Panc1 (cell line): Measurements from ENCODE around the gene ERCC6. TPM values are rescaled to one million over a fixed set of nuclear protein-coding genes. Genes with fewer than 3 reads are reported as not detected.

Experiments
- ATAC-seq: fragments of 200-7000 bp; cut with Tn5 transposase; 2 replicates; pipeline ENCODE4 v1.9.1; 2020; ENCODE audit warnings: mild to moderate bottlenecking, moderate library complexity
- BruUV-seq: library from RNA; stranded (reverse); fragments of 400-500 nt; replicated peaks from 2 replicates; lab custom pipeline; 2021; lab: Mats Ljungman, UMichigan
- CTCF ChIA-PET: fragments of 300-600 bp; sonication (Branson Sonifier 250); formaldehyde crosslinking; loops from one replicate; lab custom pipeline; 2022; ENCODE audit warnings: antibody characterized with exemption; lab: Charles Lee
- POLR2A ChIA-PET: fragments of 300-600 bp; sonication (Branson Sonifier 250); formaldehyde crosslinking; loops from one replicate; lab custom pipeline; 2022; ENCODE audit warnings: antibody characterized with exemption; lab: Charles Lee
- DNase-seq: peaks from one replicate; pipeline ENCODE4 v3.0.0-alpha.2; 2010; ENCODE audit warnings: low read depth, low spot score
- H3K27ac ChIP-seq: 2 replicates; pipeline ENCODE4 v1.5.1; 2011; ENCODE audit warnings: mild to moderate bottlenecking, low read length, inconsistent platforms
- H3K27me3 ChIP-seq: fragments of 200-500 bp; sonication (Bioruptor generic); 2 replicates; pipeline ENCODE4 v1.6.0; 2014; ENCODE audit warnings: low read length, inconsistent platforms; ENCODE audit not compliant: control insufficient read depth, insufficient read depth
- H3K36me3 ChIP-seq: fragments of 200-500 bp; sonication (Bioruptor generic); 2 replicates; pipeline ENCODE4 v1.5.1; 2014; ENCODE audit warnings: inconsistent platforms, mild to moderate bottlenecking, low read length, moderate library complexity; ENCODE audit not compliant: control insufficient read depth, insufficient read depth
- H3K4me1 ChIP-seq: 2 replicates; pipeline ENCODE4 v1.5.1; 2011; ENCODE audit warnings: inconsistent platforms, mild to moderate bottlenecking, low read length, moderate library complexity; ENCODE audit not compliant: control insufficient read depth, insufficient read depth
- H3K4me3 ChIP-seq, 2 experiments: 2 replicates each; pipeline ENCODE4 v1.5.1; 2011 to 2012; ENCODE audit warnings: low read depth in 2 of 2, low read length in 2 of 2, mild to moderate bottlenecking in 2 of 2, inconsistent platforms in 1 of 2, moderate library complexity in 1 of 2
- H3K9me3 ChIP-seq: fragments of 200-500 bp; sonication (Bioruptor generic); 2 replicates; pipeline ENCODE4 v1.5.1; 2014; ENCODE audit warnings: low read depth, mild to moderate bottlenecking, inconsistent platforms, low read length, moderate library complexity; ENCODE audit not compliant: control insufficient read depth, insufficient read depth
- POLR2AphosphoS5 ChIP-seq: IDR thresholded peaks from 2 replicates; pipeline ENCODE4 v1.6.1; 2012; ENCODE audit warnings: mild to moderate bottlenecking, low read depth, low read length, moderate library complexity
- REST ChIP-seq, 2 experiments: IDR thresholded peaks; 2 replicates each; pipeline ENCODE4 v1.6.1; 2011 to 2012; ENCODE audit warnings: low read depth in 2 of 2, control low read depth in 1 of 2, low read length in 1 of 2, mild to moderate bottlenecking in 1 of 2, moderate library complexity in 1 of 2; ENCODE audit not compliant: insufficient read depth in 1 of 2
- SIN3A ChIP-seq: IDR thresholded peaks from 2 replicates; pipeline ENCODE4 v1.6.1; 2012; ENCODE audit warnings: low read depth, mild to moderate bottlenecking, low read length, moderate library complexity, borderline replicate concordance; ENCODE audit not compliant: insufficient read depth
- TCF7L2 ChIP-seq: IDR thresholded peaks from 2 replicates; pipeline ENCODE4 v1.6.1; 2011; ENCODE audit warnings: mild to moderate bottlenecking, low read depth, low read length, inconsistent platforms
- in situ Hi-C: cut with HindIII; loops from 2 replicates; pipeline ENCODE4 v1.10.0; 2016; ENCODE audit warnings: low sequenced_read_pairs, low pct_unique_long_range_greater_than_20kb
- intact Hi-C: fragments of 100-400 bp; cut with micrococcal nuclease; formaldehyde crosslinking; loops from one replicate; pipeline ENCODE4 v1.10.0; 2022; ENCODE audit not compliant: unreplicated experiment
- total RNA-seq: library from RNA; stranded (reverse); gene quantifications from one replicate; pipeline ENCODE4 v1.2.1, GENCODE V29; 2021; ENCODE audit not compliant: unreplicated experiment
- TF ChIP-seq, protein P1 (sequence below): fragments of 450-650 bp; IDR thresholded peaks from 2 replicates; pipeline ENCODE4 v1.5.1; 2017; ENCODE audit warnings: mild to moderate bottlenecking

ERCC6 gene
- total RNA-seq, 1 experiment from 2014 or later, result 19.1 TPM

DNA sequence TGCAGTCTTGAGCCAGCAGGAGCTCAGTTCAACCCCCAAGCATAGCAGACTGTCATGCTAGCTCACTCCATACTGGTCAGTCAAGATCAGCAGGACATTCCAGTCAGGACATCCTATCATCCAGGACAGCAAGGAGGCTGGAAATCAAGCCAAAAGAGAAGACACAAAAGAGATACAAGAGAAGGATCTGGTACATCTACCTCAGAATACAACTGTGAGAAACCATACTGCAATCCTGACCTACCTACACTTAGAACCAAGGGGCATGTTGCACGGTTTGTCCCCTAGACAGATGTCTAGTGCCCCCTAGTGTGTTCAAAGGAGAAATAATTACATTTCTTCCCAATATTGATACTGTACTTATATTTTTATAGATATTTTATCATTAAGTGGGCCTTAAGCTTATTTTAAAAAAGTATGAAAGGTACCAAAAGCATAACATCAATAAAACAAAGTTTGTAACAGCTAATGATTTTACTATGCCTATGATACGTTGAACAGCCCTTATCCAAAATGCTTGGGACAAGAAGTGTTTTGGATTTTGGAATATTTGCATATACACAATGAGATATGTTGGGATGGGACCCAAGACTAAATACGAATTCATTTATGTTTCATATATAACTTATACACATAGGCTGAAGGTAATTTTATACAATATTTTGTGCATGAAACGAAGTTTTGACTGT, 26.7 kb downstream of the ERCC6 start:
- in situ Hi-C loops, result no loop called here
- Histone ChIP-seq H3K9me3 (no peaks in the 10 kb centered on the region), H3K27me3 (no peaks in the 10 kb centered on the region), H3K4me1 (no peaks in the 10 kb centered on the region), H3K36me3 (no peaks in the 10 kb centered on the region; the same call in 1 of the 2 replicates), H3K4me3 (no peak overlapping the region), H3K27ac (no peak overlapping the region)
- POLR2A ChIA-PET, result no interaction called here
- intact Hi-C loops, result loop anchor here (1.0 to 5.0 kb wide), 2 partner anchors 105 to 530 kb away; no protein-coding TSS in a partner anchor
- CTCF ChIA-PET, result interaction anchor here (0.5 to 3.2 kb wide), 2 partner anchors 82 to 105 kb away, joined by 7 to 21 read pairs; no protein-coding TSS in a partner anchor
- BruUV-seq, result no TSS peak
- ATAC-seq (peak; percentile 85), DNase-seq (peak; percentile 24)
- TF ChIP-seq SIN3A, result no peak
- no peak for TF ChIP-seq REST (IDR thresholded peaks at IDR 0.05; ENCODE audit: insufficient read depth in 1 of 2, low read depth in 2 of 2, low read length in 1 of 2)
- TF ChIP-seq, protein P1, sequence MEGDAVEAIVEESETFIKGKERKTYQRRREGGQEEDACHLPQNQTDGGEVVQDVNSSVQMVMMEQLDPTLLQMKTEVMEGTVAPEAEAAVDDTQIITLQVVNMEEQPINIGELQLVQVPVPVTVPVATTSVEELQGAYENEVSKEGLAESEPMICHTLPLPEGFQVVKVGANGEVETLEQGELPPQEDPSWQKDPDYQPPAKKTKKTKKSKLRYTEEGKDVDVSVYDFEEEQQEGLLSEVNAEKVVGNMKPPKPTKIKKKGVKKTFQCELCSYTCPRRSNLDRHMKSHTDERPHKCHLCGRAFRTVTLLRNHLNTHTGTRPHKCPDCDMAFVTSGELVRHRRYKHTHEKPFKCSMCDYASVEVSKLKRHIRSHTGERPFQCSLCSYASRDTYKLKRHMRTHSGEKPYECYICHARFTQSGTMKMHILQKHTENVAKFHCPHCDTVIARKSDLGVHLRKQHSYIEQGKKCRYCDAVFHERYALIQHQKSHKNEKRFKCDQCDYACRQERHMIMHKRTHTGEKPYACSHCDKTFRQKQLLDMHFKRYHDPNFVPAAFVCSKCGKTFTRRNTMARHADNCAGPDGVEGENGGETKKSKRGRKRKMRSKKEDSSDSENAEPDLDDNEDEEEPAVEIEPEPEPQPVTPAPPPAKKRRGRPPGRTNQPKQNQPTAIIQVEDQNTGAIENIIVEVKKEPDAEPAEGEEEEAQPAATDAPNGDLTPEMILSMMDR, result peak; percentile 82
- TF ChIP-seq POLR2AphosphoS5, result no peak
- TF ChIP-seq TCF7L2, result no peak

GRCh38 chr10:49509771-49510303, 29.1 kb downstream of the ERCC6 start:
- DNase-seq (no peak), ATAC-seq (no peak)
- Histone ChIP-seq H3K27me3 (no peaks in the 10 kb centered on the region), H3K4me1 (no peaks in the 10 kb centered on the region), H3K27ac (no peak overlapping the region), H3K36me3 (no peaks in the 10 kb centered on the region), H3K9me3 (no peaks in the 10 kb centered on the region), H3K4me3 (no peak overlapping the region)
- no peak for TF ChIP-seq SIN3A
- no peak for TF ChIP-seq TCF7L2
- POLR2A ChIA-PET, result interaction anchor here (0.5 kb wide), 1 partner anchor 36 kb away, joined by 3 read pairs; no protein-coding TSS in a partner anchor
- intact Hi-C loops, result loop anchor here (5.0 kb wide), 1 partner anchor 528 kb away; no protein-coding TSS in a partner anchor
- CTCF ChIA-PET, result interaction anchor here (1.8 kb wide), 1 partner anchor 9 kb away, joined by 6 read pairs; no protein-coding TSS in a partner anchor
- in situ Hi-C loops, result no loop called here
- BruUV-seq, result no TSS peak
